ENCODE data around the gene FAM20A. TPM values are rescaled to one million over a fixed set of nuclear protein-coding genes. Genes with fewer than 3 reads are reported as not detected.

The FAM20A gene
- total and polyA plus RNA-seq, 9 of the 15 experiments (the other 6 are each of a cell fraction or from before 2014, with no cell fraction given), result 0.07 TPM; not detected in 8

DNA sequence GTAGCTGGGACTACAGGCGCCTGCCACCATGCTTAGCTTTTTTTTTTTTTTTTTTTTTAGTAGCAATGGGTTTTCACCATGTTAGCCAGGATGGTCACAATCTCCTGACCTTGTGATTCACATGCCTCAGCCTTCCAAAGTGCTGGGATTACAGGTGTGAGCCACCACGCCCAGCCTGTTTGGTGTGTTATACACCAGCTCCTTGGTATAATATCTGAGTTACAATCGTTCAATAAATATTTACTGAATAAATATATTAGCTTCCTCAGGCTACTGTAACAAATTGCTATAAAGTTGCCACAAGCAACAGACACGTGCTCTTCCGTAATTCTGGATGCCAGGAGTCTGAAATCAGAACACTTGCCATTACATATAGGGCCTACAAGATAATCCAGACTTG is 13.6 kb upstream of the FAM20A start (continued):
- TF ChIP-seq, protein P1, sequence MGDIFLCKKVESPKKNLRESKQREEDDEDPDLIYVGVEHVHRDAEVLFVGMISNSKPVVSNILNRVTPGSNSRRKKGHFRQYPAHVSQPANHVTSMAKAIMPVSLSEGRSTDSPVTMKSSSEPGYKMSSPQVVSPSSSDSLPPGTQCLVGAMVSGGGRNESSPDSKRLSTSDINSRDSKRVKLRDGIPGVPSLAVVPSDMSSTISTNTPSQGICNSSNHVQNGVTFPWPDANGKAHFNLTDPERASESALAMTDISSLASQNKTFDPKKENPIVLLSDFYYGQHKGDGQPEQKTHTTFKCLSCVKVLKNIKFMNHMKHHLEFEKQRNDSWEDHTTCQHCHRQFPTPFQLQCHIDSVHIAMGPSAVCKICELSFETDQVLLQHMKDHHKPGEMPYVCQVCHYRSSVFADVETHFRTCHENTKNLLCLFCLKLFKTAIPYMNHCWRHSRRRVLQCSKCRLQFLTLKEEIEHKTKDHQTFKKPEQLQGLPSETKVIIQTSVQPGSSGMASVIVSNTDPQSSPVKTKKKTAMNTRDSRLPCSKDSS (IDR thresholded peaks at IDR 0.05; ENCODE audit: low read depth, partially characterized antibody), result no peak
- TF ChIP-seq ZNF780A (CRISPR knock-in tag; IDR thresholded peaks at IDR 0.05), result no peak

DNA sequence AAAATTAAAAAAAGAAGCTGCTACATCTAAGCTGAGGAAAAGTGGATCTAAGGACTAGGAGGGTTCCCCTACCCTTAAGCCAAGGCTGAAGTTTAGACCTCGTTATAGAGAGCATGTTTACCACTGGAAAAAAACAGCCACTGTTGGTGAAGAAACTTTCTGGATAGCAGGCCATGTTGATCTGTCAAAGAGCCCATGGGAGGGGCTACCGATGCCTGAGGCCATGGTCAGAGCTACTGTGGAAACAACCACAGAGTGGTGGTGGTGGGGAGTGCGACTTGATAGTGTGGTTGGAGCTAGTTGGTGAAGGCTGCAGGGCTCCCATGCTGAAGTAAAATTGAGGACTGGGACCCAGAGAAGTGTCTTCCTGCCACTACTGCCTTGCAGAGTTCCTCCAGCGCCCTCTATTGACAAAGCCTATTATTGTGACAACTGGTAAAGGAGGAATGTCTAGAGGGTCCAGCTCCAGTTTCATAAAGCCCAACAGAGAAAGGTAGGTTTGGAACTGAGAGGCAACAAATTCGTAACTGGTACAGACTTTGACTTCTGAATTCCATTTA is 12.7 kb upstream of the FAM20A start:
- H3K9me1 ChIP-seq (ENCODE audit: control insufficient read depth, insufficient read depth, low read length), result no peaks in the 10 kb centered on the region
- BruUV-seq (replicated peaks), result no TSS peak
- ATAC-seq (peak; percentile 93), DNase-seq (ENCODE audit: extremely low read depth in 1 of 4, low spot score in 3 of 4) (peak; percentile 34 to 76 (median 44)), FAIRE-seq (peak; percentile 85)
- no peaks in the 10 kb centered on the region for H3K9me3 ChIP-seq (replicated peaks; ENCODE audit: control insufficient read depth, insufficient read depth, low read depth, low read length)
- no peaks in the 10 kb centered on the region for H4K20me1 ChIP-seq (replicated peaks; ENCODE audit: control insufficient read depth, insufficient read depth, low read length)
- in situ Hi-C loops (cut with MboI) (no loop called here), intact Hi-C loops (cut with micrococcal nuclease) (loop anchor here (1.0 to 5.0 kb wide), 2 partner anchors 146 to 147 kb away; no protein-coding TSS in a partner anchor)
- no peaks in the 10 kb centered on the region for H3K79me2 ChIP-seq (ENCODE audit: control insufficient read depth, insufficient read depth, low read length)
- no peak overlapping the region for H3K4me3 ChIP-seq
- POLR2A ChIA-PET, result interaction anchor here (0.7 kb wide), 1 partner anchor 478 kb away, joined by 5 read pairs; no protein-coding TSS in a partner anchor
- H3K4me2 ChIP-seq (ENCODE audit: insufficient read depth, low read length), result no peak overlapping the region
- H3K36me3 ChIP-seq (ENCODE audit: control insufficient read depth, insufficient read depth, low read length), result no peaks in the 10 kb centered on the region
- H3K27ac ChIP-seq (ENCODE audit: extremely low read depth, low read depth, low read length), result no peak overlapping the region
- WGBS (ENCODE audit: insufficient coverage, low coverage, missing lambda C conversion rate), result under 1% methylated on average over 5 of the region's 5 CpGs
- CTCF ChIA-PET (ENCODE audit: low intra/inter-chr PET ratio), result interaction anchor here (0.6 to 0.7 kb wide), 2 partner anchors 13 to 148 kb away, joined by 3 read pairs; no protein-coding TSS in a partner anchor
- H3K27me3 ChIP-seq (ENCODE audit: control insufficient read depth in 2 of 2, insufficient read depth in 2 of 2, low read length in 2 of 2), result no peaks in the 10 kb centered on the region
- no peak overlapping the region for H2AFZ ChIP-seq (ENCODE audit: low read depth, low read length)
- H3K4me1 ChIP-seq (replicated peaks in 1 of 2; ENCODE audit: control insufficient read depth in 2 of 2, insufficient read depth in 2 of 2, low read length in 2 of 2), result no peaks in the 10 kb centered on the region
- no peak overlapping the region for H3K9ac ChIP-seq (ENCODE audit: insufficient read depth in 1 of 2, low read depth in 2 of 2, low read length in 2 of 2)
- TF ChIP-seq MYNN (IDR thresholded peaks at IDR 0.05) (no peak), MYNN (CRISPR knock-in tag; IDR thresholded peaks at IDR 0.05) (no peak), BRD4 (IDR thresholded peaks at IDR 0.05) (no peak), ZFPM2 (CRISPR knock-in tag; IDR thresholded peaks at IDR 0.05) (no peak), TAF7 (tag; IDR thresholded peaks at IDR 0.05) (no peak), XRCC4 (IDR thresholded peaks at IDR 0.05; ENCODE audit: extremely low read depth, insufficient read depth, insufficient read length) (no peak), SMC3 (conservative IDR thresholded peaks at IDR 0.05; ENCODE audit: insufficient read depth, low read depth, low read length) (peak; percentile 30; the same call in 1 of the 2 replicates), MCM5 (IDR thresholded peaks at IDR 0.05; ENCODE audit: low read depth) (no peak), HDAC8 (tag; IDR thresholded peaks at IDR 0.05) (no peak), NBN (IDR thresholded peaks at IDR 0.05; ENCODE audit: low read depth) (no peak), ERF (CRISPR knock-in tag; IDR thresholded peaks at IDR 0.05) (no peak), NCOA6 (IDR thresholded peaks at IDR 0.05) (no peak)
- TF ChIP-seq, protein P2, sequence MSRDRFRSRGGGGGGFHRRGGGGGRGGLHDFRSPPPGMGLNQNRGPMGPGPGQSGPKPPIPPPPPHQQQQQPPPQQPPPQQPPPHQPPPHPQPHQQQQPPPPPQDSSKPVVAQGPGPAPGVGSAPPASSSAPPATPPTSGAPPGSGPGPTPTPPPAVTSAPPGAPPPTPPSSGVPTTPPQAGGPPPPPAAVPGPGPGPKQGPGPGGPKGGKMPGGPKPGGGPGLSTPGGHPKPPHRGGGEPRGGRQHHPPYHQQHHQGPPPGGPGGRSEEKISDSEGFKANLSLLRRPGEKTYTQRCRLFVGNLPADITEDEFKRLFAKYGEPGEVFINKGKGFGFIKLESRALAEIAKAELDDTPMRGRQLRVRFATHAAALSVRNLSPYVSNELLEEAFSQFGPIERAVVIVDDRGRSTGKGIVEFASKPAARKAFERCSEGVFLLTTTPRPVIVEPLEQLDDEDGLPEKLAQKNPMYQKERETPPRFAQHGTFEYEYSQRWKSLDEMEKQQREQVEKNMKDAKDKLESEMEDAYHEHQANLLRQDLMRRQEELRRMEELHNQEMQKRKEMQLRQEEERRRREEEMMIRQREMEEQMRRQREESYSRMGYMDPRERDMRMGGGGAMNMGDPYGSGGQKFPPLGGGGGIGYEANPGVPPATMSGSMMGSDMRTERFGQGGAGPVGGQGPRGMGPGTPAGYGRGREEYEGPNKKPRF (IDR thresholded peaks at IDR 0.05; ENCODE audit: low read depth, low read length), result no peak
- TF ChIP-seq, protein P3, sequence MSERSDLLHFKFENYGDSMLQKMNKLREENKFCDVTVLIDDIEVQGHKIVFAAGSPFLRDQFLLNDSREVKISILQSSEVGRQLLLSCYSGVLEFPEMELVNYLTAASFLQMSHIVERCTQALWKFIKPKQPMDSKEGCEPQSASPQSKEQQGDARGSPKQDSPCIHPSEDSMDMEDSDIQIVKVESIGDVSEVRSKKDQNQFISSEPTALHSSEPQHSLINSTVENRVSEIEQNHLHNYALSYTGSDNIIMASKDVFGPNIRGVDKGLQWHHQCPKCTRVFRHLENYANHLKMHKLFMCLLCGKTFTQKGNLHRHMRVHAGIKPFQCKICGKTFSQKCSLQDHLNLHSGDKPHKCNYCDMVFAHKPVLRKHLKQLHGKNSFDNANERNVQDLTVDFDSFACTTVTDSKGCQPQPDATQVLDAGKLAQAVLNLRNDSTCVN (CRISPR knock-in tag; IDR thresholded peaks at IDR 0.05), result no peak

Measured in K562 (cell line).